CD4-positive, alpha-beta T cell treated with Interleukin-15 for 1 hour (primary cell): ENCODE measurements around the gene ANO8.
"Not testable (repeated sequence)": the region's sequence is repeated elsewhere in the genome, so short reads cannot be mapped to it uniquely, and the experiment has no call there.

Experiments used
- DNase-seq: peaks from one replicate; pipeline ENCODE4 v3.0.0-alpha.2; 2020

The ANO8 gene, protein sequence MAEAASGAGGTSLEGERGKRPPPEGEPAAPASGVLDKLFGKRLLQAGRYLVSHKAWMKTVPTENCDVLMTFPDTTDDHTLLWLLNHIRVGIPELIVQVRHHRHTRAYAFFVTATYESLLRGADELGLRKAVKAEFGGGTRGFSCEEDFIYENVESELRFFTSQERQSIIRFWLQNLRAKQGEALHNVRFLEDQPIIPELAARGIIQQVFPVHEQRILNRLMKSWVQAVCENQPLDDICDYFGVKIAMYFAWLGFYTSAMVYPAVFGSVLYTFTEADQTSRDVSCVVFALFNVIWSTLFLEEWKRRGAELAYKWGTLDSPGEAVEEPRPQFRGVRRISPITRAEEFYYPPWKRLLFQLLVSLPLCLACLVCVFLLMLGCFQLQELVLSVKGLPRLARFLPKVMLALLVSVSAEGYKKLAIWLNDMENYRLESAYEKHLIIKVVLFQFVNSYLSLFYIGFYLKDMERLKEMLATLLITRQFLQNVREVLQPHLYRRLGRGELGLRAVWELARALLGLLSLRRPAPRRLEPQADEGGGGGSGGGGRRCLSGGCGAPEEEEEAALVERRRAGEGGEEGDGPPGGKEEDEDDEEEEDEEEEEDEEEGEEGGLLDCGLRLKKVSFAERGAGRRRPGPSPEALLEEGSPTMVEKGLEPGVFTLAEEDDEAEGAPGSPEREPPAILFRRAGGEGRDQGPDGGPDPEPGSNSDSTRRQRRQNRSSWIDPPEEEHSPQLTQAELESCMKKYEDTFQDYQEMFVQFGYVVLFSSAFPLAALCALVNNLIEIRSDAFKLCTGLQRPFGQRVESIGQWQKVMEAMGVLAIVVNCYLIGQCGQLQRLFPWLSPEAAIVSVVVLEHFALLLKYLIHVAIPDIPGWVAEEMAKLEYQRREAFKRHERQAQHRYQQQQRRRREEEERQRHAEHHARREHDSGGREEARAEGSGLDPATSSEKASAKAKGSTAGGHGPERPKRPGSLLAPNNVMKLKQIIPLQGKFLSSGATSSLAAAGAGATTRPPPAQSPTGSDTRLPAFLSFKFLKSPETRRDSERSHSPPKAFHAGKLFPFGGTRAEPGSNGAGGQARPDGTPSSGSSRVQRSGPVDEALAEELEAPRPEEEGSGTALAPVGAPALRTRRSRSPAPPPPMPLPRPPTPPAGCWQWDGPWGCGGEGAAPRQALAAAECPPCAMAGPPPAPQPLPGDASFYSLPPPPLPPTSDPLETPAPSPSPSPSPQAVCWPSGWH

DNA sequence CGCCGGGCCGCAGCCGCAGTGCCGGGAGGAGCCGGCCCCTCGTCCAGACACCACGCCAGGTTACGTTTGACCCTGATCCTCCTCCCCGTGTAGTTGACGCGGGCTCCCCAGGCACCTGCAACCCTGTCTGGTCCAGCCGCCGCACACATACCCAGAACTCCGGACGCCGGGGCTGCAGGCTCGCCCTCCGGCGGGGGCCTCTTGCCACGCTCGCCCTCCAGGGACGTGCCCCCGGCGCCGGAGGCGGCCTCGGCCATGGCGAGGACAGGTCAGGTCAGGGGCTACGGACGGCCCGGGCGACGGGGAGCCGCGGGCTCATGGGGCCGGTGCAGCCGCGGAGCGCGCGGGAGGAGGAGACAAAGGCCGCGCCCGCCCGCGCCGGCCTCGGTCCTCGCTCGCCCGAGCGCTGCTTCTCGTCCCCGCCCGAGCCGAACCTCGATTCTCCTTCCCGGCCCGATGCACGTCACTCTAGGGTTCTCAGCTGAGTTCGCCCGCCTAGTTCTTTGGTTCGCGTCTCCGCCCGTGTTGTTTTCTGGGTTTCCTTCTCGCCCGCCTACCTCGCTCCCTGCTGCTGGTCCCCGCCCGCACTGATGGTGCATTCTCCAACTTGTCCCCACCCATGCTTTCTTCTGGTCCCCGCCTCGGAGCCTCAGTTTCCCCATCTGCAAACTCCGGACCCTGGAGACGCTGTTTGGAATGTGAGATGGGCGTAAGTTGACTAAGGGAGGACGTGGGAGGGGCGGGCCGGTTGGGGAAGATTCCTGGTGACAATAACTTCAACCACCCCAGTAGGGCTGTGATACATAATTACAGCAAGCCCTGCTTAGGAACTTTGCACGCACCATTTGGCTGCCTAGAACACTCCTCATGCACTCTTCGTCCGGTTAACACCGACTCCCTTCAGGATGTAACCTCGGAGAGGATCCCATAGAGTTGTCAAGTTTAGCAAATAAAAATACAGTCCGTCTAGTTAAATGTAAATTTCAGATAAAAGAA, at the start of gene ANO8:
Gene ANO8, minus strand, starts transcription at position 442 of the 996 bp plus-strand sequence. Its CDS starts 185 bp downstream, at position 257.
- peak; percentile 95 for DNase-seq

DNA sequence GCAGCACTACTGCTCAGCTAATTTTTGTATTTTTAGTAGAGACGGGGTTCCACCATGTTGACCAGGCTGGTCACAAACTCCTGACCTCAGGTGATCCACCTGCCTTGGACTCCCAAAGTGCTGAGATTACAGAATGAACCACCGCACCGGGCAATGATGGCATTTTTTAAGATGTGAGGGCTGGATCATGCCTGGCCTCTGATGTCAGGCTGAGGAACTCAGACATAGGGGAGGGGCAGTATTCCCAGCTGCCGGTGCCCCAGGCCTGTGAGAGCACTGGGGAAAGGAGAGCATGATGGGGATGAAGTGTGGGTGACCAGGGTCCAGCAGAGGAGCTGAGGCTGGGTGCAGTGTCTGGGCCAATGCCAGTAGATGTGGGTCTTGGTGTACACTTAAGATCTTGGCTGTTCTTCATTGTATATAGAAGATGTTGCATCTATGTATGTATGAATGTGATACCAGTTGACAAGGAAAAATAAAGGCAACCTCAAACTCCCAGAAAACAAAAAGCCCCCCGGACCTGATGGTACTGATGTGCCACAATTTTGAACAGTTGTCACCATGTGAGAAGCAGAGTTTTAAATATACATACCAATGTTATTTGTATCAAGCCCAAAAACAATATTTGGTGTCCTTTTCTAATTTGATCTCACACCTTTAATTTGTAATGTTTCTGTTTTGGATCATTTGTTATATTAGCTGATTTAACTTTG, 45.9 kb upstream of the ANO8 start:
- DNase-seq, result no peak

DNA sequence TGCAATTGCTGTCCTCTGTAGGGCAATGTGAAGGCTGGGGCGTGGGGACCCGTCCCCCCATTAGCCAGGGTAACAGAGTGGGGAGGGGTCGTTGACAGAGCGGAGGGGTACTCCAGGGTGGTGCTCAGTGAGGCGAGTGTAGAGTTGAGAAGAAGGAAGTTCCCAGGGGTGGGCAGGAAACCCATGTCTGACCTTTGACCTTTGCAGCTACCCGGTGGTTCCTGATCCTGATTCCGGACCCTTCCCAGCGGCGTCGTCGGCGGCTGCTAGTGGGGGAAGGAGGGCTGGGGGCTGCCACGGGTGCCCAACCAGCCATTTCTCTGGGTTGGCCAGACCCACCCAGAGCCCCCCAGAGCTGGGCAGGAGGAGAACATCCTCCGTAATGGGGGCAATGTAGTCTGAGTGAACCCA, 44.6 kb upstream of the ANO8 start:
- no peak for DNase-seq

DNA sequence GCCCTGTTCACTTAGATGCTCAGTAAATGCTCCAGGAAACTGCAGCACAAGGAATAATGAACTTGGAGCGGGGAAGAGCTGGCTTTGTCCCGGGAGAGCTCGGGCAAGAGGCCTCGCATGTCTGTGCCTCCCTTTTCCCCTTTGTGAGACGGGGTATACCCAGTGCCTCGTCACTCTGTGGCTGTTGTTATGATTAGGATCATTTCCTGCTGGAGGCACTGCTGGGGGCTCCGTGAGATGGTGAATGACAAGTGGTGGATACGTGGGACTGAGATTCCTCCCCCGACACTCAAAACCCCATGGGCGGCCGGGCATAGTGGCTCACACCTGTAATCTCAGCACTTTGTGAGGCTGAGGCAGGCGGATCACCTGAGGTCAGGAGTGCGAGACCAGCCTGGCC, 43.6 kb upstream of the ANO8 start:
- no peak for DNase-seq

DNA sequence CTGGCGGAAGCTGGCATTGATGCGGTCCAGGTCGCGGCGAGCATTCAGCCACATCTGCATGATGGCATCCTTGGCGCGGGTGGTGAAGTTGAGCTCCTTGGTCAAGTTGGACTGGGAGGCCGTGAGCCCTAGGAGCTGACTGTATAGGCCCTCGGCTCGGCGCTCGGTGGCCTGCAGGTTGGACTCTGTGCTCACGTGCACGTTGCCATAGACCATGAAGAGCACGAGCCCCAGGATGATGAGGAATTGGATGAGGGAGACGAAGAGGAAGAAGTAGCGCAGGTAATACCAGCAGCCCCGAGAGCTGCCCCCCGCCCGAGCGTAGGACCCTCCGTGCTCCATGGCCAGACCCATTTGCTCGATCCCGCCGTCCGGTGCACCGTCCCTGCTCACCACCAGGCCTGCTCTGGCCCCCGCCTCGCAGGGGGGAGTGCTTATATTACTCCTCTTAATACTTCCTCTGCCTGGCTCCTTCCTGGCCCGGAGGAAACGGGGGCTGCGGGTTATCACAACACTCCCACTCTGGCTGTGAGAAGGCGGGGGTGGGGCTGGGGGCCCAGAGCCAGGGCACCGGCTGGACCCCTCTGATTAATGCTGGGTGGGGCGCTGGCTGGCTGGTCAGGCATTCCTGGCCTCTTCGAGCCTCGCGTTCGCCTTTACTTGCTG, 42.4 kb upstream of the ANO8 start, which contains the start of gene PLVAP:
Gene PLVAP, minus strand, starts transcription at position 408 of the 666 bp plus-strand sequence. Its CDS starts 54 bp downstream, at position 354.
- no peak for DNase-seq

DNA sequence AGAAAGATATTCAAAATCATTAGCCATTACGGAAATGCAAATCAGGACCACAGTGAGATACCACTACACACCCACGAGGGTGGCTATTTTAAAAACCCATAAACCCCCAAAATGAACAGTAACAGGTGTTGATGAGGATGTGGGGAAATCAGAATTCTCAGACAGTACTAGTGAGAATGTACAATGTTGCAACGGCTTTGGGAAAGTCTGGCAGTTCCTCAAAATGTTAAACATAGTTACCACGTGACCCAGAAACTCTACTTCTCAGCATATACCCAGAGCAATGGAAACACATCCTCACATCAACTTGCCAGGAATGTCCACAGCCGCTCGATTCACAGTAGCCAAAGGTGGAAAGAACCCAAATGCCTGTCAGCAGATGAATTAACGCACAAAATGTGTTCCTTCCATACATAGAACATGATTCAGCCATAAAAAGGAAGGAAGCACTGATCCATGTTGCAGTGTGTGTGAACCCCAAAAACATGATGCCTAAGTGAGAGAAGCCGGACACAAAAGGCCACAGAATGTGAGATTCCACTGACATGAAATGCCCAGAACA, 35.5 kb upstream of the ANO8 start:
- DNase-seq, result no peak

DNA sequence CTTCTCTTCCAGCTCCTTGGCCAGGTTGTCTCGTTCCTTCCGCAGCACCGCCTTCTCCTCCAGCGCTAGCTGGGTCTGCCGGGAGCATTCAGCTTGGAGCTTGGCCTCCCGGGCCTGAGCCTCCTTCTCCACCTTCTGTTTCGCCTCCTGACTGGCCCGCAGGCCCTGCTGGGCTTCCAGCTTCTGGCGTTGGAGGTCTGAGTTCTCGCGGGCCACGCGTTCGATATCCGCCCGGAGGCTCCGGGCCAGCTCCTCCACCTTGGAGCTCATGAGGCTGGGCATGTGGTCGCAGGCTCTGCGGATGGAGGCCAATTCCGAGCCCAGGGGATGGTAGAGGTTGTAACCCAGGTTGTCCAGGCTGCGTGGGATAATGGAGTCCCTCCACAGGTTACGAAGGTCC, 30.7 kb upstream of the ANO8 start:
- DNase-seq, result no peak

DNA sequence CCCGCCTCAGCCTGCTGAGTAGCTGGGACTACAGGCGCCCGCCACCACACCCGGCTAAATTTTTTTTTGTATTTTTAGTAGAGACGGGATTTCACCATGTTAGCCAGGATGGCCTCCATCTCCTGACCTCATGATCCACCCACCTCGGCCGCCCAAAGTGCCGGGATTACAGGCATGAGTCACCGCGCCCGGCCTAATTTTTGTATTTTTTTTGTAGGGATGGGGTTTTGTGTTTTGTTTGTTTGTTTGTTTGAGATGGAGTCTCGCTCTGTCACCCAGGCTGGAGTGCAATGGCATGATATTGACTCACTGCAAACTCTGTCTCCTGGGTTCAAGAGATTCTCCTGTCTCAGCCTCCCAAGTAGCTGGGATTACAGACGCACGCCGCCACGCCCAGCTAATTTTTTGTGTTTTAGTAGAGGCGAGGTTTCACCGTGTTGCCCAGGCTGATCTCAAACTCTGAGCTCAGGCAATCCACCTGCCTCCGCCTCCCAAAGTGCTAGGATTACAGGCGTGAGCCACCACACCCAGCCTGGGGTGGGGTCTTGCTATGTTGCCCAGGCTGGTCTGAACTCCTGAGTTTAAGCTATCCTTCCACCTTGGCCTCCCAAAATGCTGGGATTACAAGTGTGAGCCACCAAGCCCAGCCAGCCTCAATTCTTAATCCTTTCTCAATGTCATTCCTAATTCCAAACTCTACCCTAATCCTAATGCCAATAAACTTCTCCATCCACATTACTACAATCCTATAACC, 29.4 kb upstream of the ANO8 start:
- not testable (repeated sequence) for DNase-seq

DNA sequence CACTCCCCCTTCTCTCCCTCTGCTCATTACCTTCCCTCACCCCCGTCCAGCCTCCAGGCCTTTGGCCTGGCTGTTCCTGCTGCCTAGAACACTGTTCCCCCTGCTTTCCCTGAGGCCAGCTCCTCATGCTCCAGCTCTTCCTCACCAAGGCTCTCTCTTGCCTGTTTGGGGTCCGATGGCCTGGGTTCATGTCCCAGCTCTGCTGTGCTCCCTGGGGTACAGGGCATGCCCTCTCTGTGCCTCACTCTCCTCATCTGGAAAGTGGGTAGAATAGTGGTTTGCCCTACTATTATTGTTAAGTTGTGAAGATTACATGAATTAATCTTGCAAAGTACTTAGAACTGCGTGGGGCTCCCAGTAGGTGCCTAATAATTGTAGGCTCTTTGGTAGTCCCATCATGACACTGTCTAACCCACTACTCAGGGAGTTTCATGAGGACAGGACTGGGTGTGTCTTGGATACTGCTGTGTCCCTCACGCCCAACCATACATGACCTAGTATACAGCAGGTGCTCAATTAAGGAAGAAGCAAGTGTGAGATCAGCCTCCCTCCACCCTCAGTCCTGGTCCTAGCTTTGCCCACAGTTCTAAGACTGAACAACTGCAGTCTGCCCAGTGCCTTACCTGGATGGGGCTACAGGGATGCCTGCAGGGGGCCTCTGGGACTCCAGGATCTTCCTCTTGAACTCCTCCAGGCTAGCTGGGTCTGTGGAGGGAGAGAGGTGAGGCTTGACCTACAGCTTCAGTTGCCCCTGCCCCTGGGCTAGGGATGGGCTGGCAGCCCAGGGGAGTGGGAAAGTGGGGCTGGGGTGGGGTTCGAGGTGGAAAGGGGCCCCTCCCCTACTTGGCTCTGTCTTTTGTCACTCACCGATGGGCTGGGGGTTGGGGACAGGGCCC, 25.5 kb upstream of the ANO8 start:
- DNase-seq, result no peak

DNA sequence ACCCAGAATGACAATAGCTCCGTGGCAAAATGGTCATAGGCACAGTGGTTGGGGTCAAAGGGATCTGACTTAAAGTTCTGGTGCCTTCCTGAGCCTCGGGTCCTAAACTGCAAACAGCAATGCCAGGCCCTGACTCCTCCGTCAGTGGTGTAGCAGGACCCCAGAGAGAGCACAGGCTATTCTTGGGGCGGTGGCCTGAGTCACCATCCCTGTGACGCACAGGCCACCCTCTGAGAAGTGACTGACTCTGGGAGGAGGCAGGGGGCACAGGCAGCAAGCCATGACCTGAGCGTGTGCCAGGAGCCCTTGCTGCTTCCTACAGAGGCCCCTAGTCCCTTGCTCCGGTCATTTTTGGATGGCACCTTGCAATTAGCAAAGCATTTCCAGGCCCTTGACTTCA, 23.7 kb upstream of the ANO8 start:
- DNase-seq, result no peak

DNA sequence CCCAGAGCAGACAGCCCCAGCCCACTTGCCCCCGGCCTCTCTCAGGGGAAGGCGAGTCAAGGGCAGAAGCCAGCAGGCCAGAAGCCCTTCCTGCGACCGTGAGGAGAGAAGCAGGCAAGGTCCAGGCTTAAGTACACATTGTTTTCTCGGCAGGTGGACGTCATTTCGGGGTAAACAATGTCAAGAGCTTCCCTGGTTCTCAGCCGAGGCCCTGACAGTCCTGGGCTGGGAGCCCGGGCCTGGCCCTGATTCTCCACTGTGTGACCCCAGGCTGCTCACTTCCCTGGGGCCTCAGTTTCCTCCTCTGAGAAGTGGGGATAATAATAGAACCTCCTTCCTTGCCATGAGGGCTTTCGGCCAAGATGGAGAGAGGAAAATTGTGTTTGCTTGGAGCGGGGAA, 23.1 kb upstream of the ANO8 start:
- no peak for DNase-seq

DNA sequence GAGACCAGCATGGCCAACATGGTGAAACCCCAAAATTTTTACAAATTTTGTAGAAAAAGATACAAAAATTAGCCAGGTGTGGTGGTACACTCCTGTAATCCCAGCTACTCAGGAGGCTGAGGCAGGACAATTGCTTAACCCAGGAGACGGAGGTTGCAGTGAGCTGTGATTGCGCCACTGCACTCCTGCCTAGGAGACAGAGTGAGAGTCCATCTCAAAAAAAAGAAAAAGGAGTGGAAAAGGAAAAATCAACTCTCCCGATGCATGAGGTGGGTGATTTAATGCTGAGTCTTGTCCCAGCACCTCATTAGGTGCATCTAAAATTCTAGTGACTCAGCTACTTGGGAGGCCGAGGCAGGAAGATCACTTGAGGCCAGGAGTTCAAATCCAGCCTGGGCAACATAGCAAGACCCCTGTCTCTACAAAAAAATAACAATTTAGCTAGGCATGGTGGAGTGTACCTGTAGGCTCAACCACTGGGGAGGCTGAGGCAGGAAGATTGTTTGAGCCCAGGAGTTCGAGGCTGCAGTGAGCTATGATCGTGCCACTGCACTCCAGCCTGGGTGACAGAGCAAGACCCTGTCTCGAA, 22.5 kb upstream of the ANO8 start:
- DNase-seq, result no peak

DNA sequence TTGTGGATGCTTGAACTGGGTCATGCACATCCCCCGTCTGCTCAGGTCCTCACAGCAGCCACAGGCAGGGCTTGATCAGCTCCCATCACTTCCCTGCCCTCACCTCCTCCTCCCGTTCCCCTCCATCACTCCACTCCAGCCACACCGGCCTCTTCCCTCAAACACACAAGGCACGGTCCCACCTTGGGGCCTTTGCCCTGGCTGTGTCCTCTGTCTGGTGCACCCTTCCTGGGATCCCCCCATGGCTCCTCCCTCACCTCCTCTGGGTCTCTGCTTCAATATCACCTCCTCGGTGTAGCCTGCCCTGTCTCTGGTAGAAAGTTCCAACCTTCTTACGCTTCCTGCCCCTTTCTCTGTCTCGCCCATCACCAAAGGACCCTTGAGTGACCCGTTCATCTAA, 18.7 kb upstream of the ANO8 start:
- no peak for DNase-seq

DNA sequence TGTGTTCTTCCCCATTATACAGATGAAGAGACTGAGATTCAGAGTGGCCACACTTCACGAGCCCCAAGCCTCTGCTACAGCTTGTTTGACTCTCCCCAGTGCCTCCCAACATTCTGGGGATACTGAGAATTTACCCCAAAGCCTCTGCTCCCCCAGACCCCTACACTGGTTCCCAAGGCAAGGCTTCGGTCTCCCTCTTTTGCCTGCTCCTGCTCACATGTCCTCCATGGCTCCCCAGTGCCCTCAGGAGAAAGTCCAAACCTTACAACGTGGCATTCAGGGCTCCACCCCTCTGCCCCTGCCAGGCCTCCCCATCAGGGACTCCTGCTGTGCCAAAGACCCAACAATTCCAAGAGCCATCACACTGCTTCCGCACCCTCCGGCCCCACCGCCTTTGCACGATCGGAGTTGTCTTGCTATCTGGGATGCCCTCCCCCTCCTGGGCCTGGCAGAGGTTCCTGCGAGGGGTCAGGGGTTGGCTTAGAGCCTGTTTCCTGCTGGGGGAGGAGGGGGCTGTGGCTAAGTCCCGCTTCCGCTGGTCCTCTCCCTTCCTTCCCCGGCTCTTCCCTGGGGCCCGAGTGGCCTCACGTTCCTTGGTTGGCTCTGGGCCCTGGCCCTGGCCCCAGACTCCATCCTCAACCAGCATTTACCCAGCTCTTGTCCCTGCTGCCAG, 18.1 kb upstream of the ANO8 start:
- DNase-seq, result no peak

DNA sequence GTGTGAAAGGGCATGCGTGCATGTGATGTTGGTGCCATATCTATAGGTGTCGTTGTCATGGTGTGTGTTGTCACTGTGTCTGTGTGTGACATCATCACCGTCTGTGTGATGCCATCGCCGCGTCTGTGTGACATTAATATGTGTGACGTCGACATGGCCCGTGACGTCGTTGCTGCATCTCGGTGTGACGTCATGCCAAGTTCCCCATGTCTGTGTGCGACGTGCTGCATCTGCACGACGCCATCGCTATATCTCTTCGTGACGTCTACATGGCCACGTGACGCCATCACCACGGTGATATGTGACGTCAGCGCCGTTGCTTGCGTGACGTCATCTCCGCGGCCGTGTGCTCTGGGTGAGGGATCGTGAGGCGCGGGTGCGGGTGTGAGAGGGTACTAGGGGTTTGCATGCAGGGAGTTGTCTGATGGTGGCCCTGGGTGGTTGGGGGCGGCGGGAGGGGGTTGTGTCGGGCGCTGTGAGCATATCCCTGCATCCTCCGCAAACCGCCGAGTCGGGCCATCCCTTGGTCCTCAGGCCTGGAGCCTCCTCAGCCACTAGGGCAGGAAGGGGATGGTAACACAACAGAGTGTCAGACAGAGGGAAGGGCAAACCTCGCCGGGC, 17.3 kb upstream of the ANO8 start:
- no peak for DNase-seq

DNA sequence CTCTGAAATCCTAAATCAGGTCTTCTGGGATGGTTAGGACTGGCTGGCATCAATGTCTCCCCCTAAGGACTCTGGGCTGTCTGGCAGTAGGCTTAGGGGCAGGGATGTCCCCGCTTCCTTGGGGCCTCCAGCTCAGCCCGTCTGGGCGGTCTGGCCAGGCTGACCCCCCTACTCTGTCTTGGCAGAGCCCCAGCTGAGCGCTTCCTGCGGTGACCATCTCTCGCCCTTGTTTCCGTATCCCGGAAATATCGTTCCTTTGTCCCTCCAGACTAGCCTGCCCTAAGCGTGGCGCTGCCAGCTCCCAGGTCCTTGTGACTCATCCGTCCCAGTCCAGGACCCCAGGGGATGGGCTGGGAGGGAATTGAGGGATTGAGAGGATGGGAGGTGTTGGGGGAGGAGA, 14.0 kb upstream of the ANO8 start:
- DNase-seq, result no peak

DNA sequence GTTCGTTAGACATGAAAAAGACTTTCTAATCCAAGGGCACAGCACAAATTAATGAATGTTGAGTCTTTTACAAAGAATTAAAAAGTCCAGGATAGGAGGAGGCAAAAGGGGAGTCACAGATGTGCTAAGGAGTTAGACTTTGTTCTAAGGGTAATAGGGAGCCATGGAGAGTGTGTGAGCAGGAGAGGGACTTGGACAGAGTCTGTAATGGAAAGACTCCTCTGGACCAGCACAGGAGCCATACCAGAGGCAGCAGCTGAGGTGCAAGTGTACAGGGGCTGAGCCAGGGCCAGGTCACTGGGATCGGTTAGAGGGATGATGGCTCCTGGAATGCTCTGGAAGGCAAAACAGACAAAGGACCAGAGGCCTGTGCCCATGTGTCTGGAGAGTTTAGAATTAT, 13.2 kb upstream of the ANO8 start:
- DNase-seq, result no peak
